Measurements from ENCODE around the gene PAX1.

PAX1 gene

GRCh38 chr20:21703717-21704407, 1.6 kb upstream of the PAX1 start:
- DNase-seq (ENCODE audit: low read depth) = no peak

- DNase-seq (ENCODE audit: low read depth) = no peak
These were observed 767 bp upstream of the PAX1 start for GRCh38 chr20:21704408-21705385.

- DNase-seq (ENCODE audit: low read depth) = no peak
These were observed 1.1 kb downstream of the PAX1 start for GRCh38 chr20:21706261-21707195.

DNA sequence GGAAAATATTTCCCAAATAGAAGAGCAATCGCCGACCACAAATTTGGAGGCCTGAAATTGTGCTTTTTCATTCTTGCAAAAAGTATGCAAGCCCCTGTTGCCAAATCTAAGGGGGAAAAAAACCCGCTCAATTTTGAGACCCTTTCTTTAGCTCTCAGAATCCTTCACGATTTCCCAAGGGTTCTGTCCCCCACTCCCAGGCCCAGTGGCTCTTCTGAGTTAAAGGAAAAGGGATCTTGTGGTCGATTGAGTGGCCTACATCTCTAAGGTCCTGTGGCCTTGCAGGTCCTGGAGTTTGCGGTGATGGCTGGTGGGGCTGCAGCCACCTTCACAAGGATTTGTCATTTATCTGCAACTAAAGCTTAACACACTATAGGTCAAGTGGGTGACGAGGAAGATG, 1.8 kb downstream of the PAX1 start:
- DNase-seq (ENCODE audit: low read depth) = no peak

- no peak for DNase-seq (ENCODE audit: low read depth)
These were observed 2.7 kb downstream of the PAX1 start for GRCh38 chr20:21707999-21708737.

DNA sequence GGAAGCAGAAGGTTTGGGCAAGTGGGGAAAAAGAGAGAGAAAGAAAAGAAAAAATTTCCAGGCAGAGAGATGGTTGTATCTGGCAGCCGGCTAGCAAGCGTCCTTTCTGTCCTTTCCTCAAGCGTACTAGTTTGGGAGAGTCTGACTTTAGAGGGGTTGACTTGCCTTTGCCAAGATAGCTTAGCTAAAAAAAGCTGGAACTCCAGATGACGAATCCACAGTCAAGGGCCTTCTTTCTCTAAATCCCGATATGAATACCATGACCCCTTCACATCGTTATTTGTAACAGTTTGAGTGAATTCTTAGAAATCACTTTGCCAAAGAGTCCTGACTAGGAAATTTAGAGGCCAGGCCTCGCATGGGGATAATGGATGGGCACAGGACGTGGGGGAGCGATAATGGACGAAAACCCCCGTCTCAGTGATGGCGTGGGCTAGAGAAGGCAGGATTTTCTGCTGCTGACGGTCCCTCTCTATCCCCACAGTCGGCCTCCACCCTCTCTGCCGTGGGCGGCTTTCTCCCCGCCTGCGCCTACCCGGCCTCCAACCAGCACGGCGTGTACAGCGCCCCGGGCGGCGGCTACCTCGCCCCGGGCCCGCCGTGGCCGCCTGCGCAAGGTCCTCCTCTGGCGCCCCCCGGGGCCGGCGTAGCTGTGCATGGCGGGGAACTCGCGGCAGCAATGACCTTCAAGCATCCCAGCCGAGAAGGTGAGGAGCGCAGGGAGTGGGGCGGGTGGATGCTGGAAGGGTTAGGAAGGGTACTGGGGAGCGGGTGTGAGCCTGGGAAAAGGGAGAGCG, 3.5 kb downstream of the PAX1 start:
- no peak for DNase-seq (ENCODE audit: low read depth)

GRCh38 chr20:21709535-21709904, 4.1 kb downstream of the PAX1 start:
- no peak for DNase-seq (ENCODE audit: low read depth)

DNA sequence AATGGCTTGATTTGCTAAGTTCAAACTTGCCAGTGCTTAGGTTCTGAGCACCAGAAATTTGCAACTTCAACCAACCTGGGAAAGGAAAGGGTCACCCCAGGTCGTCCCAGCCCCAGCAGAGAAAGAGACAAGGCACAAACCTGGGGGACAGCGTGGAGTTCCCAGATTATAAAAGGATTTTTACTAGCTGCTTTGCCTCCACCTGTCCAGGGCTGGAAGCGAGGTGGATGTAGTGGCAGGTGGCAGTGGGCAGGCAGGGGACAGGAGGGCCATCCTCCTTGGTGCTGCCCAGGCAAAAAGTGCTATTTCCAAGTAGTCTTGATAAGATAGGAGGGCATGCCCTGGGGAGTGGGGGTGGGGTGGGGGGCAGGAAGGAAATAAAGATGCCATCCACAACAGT, 4.9 kb downstream of the PAX1 start:
- no peak for DNase-seq (ENCODE audit: low read depth)

DNA sequence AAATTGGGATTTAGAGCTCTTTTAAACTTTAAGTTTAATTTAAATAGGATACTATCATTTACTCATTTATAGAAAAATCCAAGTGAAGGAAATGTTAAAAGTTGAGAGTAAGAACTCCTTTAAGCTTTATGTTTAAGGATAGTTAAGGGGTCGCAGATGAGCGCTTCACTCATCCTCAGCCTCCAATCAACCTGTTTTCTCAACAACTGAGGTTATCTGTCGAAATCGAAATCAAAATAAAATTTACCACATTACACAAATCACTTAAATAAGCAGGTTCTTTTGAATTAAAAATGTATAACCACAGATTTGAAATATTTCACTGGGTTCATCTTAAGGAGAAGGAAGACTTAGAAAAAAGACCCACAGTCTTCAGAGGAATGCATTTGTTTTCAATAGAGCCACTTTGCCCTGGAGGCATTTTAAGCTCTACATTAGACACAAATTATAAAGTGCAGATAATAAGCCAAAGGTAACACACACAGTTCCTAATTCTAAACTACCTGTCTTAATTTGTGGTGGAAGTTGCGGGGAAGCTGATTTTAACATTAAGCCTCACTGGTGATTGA, 5.5 kb downstream of the PAX1 start:
- DNase-seq (ENCODE audit: low read depth) = no peak

DNA sequence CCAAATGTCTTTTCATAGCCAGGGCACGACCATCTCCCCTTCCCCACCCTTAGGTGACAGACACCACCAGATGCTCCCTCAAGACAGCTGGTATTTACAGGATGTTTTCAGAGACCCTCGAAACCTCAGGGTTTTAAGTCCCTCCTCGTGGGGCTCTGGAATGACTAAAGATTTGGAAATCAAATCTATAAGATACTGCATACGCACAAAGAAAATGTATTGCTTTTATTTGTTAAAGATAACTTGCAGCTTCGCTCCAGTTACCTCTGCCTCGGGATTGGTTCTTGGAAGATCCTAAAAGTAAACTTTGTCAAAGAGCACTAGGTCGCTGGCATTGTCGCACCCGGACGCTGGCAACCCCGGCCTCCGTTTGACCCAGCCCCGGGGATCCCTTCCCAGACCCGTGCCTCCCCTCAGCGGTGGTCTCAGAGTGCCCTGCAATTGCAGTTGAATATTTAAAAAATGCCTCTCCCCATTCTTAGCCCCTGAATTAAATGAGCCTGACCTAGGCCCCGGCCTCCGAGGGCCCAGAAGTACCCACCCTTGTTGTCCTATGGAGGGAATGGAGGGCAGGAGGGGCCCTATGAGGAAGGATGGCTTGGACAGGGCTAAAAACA, 7.1 kb downstream of the PAX1 start:
- no peak for DNase-seq (ENCODE audit: low read depth)

DNA sequence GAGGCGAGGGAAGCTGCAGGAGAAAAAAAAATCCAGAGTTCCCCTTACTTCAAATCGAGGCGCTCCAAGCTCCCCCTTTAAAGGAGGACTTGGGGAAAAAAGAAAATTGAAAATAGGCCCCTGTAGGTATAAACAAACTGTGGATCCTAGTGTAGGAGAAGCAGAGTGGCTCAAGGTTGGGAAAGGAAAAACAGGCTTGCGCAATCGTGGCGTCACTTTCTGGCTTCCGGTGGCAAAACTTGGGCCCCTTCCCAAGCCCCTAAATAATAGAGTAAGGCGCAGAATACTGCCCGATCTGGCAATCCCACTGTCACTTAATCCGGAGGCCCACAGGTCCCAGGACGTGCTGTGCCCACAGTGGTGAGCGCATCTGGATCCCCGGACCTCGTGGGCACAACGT, 8.0 kb downstream of the PAX1 start:
- no peak for DNase-seq (ENCODE audit: low read depth)

GRCh38 chr20:21713901-21714296, 8.4 kb downstream of the PAX1 start:
- no peak for DNase-seq (ENCODE audit: low read depth)

- DNase-seq (ENCODE audit: low read depth) = no peak
These were observed 9.1 kb downstream of the PAX1 start for GRCh38 chr20:21714297-21715192.

GRCh38 chr20:21715193-21715881, 9.9 kb downstream of the PAX1 start:
- DNase-seq (ENCODE audit: low read depth) = no peak

DNA sequence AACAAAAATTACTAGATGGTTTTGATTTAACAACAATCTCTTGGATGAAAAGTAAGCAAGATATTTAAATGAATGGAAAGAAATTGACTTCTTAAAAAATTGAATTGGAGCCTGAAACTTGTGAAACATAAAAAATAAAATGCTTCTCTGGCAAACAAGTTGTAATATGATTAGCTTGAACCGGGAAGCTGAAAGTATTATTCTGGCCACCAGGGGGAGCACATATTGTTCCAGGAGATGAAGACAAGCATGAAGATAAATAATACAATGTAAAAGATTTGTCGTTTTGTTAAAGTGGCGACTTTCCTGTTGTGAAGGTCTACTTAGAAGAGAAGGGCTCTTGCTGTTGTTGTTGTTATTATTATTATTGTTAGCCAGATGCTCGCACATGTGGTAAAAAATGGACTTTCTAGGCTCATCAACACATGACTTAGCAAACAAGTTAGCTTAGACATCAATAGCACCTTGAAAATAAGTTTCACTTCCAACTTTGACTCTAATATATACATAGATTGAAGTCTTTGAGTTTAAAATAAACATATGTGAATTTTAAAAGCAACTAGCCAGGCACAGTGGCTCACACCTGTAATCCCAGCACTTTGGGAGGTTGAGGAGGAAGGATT, 14.2 kb downstream of the PAX1 start:
- DNase-seq (ENCODE audit: low read depth) = peak; percentile 40

DNA sequence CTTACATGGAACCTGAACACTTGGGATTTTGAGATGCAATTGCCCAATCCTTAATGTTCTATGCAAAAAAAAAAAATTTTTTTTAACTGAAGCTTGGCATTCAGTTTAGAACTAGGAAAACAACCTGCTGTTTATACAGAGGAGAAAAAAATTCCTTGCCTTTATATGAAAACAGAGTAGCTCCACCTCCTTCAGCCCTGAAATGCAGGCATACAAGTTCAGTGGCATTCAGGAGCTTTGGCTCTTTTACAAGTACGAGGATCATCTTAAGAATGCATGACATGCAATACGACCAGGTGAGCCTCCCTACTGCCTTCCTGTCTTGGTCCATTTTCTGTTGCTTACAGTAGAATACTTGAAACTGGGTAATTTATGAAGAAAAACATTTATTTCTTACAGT, 20.4 kb downstream of the PAX1 start:
- no peak for DNase-seq (ENCODE audit: low read depth)

DNA sequence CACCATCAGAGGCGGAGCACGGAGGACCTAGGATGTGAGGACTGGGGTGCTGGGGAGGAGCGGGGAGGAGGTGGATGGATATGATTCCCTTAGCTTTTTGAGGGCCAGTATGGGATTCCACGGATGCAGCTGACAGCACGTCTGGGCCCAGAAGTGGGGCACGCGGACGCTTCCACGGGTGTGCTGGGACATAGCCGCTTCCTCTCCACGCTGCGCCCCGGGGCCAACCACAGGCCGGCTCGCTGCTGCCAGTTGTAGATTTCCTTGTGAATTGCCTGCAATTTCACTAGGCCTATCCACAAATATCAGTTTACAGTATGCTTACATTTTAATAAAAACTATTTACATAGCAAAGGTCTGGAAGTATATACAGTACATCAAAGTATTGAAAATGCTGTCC, 23.9 kb downstream of the PAX1 start:
- DNase-seq (ENCODE audit: low read depth) = no peak

DNA sequence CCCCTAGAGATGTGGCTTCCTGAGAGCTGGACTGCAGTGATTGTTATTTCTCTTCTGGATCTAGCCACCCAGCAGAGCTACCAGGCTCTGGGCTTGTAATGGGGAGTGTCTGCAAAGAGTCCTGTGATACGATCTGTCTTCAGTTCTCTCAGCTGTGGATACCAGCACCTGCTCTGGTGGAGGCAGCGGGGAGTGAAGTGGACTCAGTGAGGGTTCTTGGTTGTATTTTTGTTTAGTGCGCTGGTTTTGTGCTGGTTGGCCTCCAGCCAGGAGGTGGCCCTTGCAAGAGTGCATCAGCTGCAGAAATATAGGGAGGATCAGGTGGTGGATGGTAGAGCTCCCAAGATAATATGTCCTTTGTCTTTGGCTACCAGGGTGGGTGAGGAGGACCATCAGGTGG, 33.7 kb downstream of the PAX1 start:
- no peak for DNase-seq (ENCODE audit: low read depth)

All from stromal cell of bone marrow (primary cell).